ENCODE results near the gene DHX35. TPM values are rescaled to one million over a fixed set of nuclear protein-coding genes. Genes with fewer than 3 reads are reported as not detected.

DHX35 gene
- total and polyA plus RNA-seq, 2 of the 13 experiments (the other 11 are each of a cell fraction or from before 2014, with no cell fraction given) = 25.8 to 28.7 TPM

GRCh38 chr20:38962044-38962927, at the start of gene DHX35 (continued):
- TF ChIP-seq STAT6 (CRISPR knock-in tag; IDR thresholded peaks at IDR 0.05; ENCODE audit: borderline replicate concordance) (peak; percentile 29; the same call in 1 of the 2 replicates), ZNF260 (CRISPR knock-in tag; IDR thresholded peaks at IDR 0.05; ENCODE audit: borderline replicate concordance, low read depth) (0 out of 2 replicates have a peak, but pooled peaks have one; percentile 55), ZFAT (CRISPR knock-in tag; conservative IDR thresholded peaks at IDR 0.05) (peak; percentile 43; the same call in 1 of the 2 replicates), ZNF326 (CRISPR knock-in tag; IDR thresholded peaks at IDR 0.05; ENCODE audit: borderline replicate concordance) (0 out of 2 replicates have a peak, but pooled peaks have one; percentile 73), ZSCAN22 (CRISPR knock-in tag; IDR thresholded peaks at IDR 0.05) (no peak), TFE3 (CRISPR knock-in tag; IDR thresholded peaks at IDR 0.05) (peak; percentile 98), ZNF335 (CRISPR knock-in tag; IDR thresholded peaks at IDR 0.05) (peak; percentile 94), EP300 (IDR thresholded peaks at IDR 0.05; ENCODE audit: low read depth in 2 of 2, low read length in 2 of 2) (peak in 1 of 2 experiments; percentile 14; a peak in 2 of 4 replicates), EP300 (CRISPR knock-in tag; IDR thresholded peaks at IDR 0.05; ENCODE audit: borderline replicate concordance) (peak; percentile 64; the same call in 1 of the 2 replicates), ZNF17 (CRISPR knock-in tag; IDR thresholded peaks at IDR 0.05) (no peak), AHR (CRISPR knock-in tag; IDR thresholded peaks at IDR 0.05) (peak; percentile 37; the same call in 1 of the 2 replicates), ZNF513 (CRISPR knock-in tag; conservative IDR thresholded peaks at IDR 0.05) (no peak), ZNF558 (CRISPR knock-in tag; IDR thresholded peaks at IDR 0.05; ENCODE audit: borderline replicate concordance) (peak; percentile 86; the same call in 1 of the 2 replicates), ZNF512B (CRISPR knock-in tag; IDR thresholded peaks at IDR 0.05; ENCODE audit: borderline replicate concordance) (no peak; the same call in none of the 2 replicates), CENPT (CRISPR knock-in tag; IDR thresholded peaks at IDR 0.05; ENCODE audit: low read depth) (no peak; the same call in 1 of the 2 replicates), RBAK (CRISPR knock-in tag; IDR thresholded peaks at IDR 0.05) (no peak)

All from HepG2 (cell line).